ENCODE data around the gene BRIP1. TPM values are rescaled to one million over a fixed set of nuclear protein-coding genes. Genes with fewer than 3 reads are reported as not detected.
"Not testable (repeated sequence)": the region's sequence is repeated elsewhere in the genome, so short reads cannot be mapped to it uniquely, and the experiment has no call there.

The BRIP1 gene
- total RNA-seq, 2 experiments from 2014 or later, result 1.0 to 1.9 TPM

DNA sequence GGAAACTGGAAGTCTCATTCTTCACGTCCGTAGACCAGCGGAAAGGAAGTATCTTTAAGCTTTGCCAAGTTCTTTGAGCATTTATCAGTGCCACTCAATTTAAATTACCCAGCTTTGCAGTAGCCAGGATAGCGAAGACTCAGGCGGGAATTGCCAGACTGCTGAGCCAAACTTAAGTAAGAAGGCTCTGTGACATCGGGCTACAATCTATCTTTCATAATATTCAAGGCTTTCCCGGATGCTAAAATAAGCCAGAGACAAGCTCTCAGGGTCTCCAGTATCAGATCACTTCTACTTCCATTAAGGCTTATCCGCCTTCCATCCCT lies 436 bp upstream of the BRIP1 start:
- Histone ChIP-seq H3K27me3 (ENCODE audit: control insufficient read depth in 1 of 2, insufficient read depth in 2 of 2, low read length in 2 of 2) (no peaks in the 10 kb centered on the region), H3K36me3 (ENCODE audit: insufficient read depth, low read length) (no peaks in the 10 kb centered on the region), H3K4me3 (ENCODE audit: low read length) (peak overlapping the region; percentile 77), H3K4me1 (ENCODE audit: insufficient read depth, low read length) (peaks cover 8% of the 10 kb centered on the region), H3K9me3 (ENCODE audit: control insufficient read depth in 1 of 2, insufficient read depth in 1 of 2, low read length in 2 of 2) (no peaks in the 10 kb centered on the region), H3K27ac (ENCODE audit: low read depth in 1 of 2, low read length in 2 of 2) (peak overlapping the region; percentile 39 to 59)
- peak overlapping the region; percentile 90 for H3K4me3 Mint-ChIP-seq
- peaks cover 18% of the 10 kb centered on the region for H3K36me3 Mint-ChIP-seq (ENCODE audit: low read depth)
- TF ChIP-seq, protein P1, sequence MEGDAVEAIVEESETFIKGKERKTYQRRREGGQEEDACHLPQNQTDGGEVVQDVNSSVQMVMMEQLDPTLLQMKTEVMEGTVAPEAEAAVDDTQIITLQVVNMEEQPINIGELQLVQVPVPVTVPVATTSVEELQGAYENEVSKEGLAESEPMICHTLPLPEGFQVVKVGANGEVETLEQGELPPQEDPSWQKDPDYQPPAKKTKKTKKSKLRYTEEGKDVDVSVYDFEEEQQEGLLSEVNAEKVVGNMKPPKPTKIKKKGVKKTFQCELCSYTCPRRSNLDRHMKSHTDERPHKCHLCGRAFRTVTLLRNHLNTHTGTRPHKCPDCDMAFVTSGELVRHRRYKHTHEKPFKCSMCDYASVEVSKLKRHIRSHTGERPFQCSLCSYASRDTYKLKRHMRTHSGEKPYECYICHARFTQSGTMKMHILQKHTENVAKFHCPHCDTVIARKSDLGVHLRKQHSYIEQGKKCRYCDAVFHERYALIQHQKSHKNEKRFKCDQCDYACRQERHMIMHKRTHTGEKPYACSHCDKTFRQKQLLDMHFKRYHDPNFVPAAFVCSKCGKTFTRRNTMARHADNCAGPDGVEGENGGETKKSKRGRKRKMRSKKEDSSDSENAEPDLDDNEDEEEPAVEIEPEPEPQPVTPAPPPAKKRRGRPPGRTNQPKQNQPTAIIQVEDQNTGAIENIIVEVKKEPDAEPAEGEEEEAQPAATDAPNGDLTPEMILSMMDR (IDR thresholded peaks at IDR 0.05), result no peak
- no peaks in the 10 kb centered on the region for H3K27me3 Mint-ChIP-seq
- ChIA-PET POLR2A (interaction anchor here (1.0 to 2.8 kb wide), 8 partner anchors 9 to 1472 kb away, joined by 3 to 18 read pairs (median 6); partner anchors contain the start of genes INTS2 and USP32), CTCF (interaction anchor here (0.5 to 1.5 kb wide), 4 partner anchors 9 to 1349 kb away, joined by 3 to 5 read pairs (median 4); no protein-coding TSS in a partner anchor)
- H3K27ac Mint-ChIP-seq, result peak overlapping the region; percentile 87
- DNase-seq (no peak), ATAC-seq (ENCODE audit: poor library complexity) (peak; percentile 18)
- peaks cover 31% of the 10 kb centered on the region for H3K4me1 Mint-ChIP-seq (ENCODE audit: low read depth)
- intact Hi-C loops (cut with DNase I, micrococcal nuclease), result loop anchor here (2.0 to 10.0 kb wide), 3 partner anchors 63 to 1339 kb away; partner anchors contain the start of genes APPBP2 (in 1 of the 2), INTS2 (in 1 of the 2) and MED13 (in 1 of the 2)
- H3K9me3 Mint-ChIP-seq, result no peaks in the 10 kb centered on the region

DNA sequence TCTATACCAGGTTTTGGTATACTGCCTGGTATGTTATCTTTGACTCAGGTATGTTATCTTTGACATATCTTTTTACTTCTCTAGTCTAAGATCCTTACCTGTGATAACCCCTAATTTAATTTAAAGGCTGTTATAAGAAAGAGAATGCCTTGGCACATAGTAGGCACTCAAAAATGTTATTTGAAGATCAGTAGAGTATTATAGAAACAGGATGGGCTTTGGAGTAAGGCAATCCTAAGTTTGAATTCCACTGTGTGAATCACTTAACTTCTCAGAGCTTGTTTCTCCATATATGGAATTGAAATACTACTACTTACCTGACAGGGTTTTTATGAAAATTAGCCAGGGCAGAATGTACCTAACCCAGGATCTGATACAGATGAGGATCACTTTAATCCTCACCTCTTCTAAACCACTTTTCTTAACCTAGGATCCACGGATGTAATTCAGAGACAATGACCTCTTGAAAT lies 1.2 kb downstream of the BRIP1 start:
- ChIA-PET POLR2A (interaction anchor here (1.1 to 2.8 kb wide), 4 partner anchors 11 to 1224 kb away, joined by 3 to 18 read pairs (median 8); partner anchors contain the start of gene INTS2), CTCF (no interaction called here)
- Histone ChIP-seq H3K36me3 (ENCODE audit: insufficient read depth, low read length) (no peaks in the 10 kb centered on the region), H3K27ac (ENCODE audit: low read depth in 1 of 2, low read length in 2 of 2) (no peak overlapping the region), H3K4me3 (ENCODE audit: low read length) (no peak overlapping the region), H3K9me3 (ENCODE audit: control insufficient read depth in 1 of 2, insufficient read depth in 1 of 2, low read length in 2 of 2) (no peaks in the 10 kb centered on the region), H3K27me3 (ENCODE audit: control insufficient read depth in 1 of 2, insufficient read depth in 2 of 2, low read length in 2 of 2) (no peaks in the 10 kb centered on the region), H3K4me1 (ENCODE audit: insufficient read depth, low read length) (peaks cover 8% of the 10 kb centered on the region)
- no peaks in the 10 kb centered on the region for H3K9me3 Mint-ChIP-seq
- H3K36me3 Mint-ChIP-seq (ENCODE audit: low read depth), result peaks cover 14% of the 10 kb centered on the region
- no peak for ATAC-seq (ENCODE audit: poor library complexity)
- DNase-seq, result no peak
- TF ChIP-seq, protein P1 (IDR thresholded peaks at IDR 0.05), result no peak
- peak overlapping the region; percentile 90 for H3K4me3 Mint-ChIP-seq
- H3K4me1 Mint-ChIP-seq (ENCODE audit: low read depth), result peaks cover 31% of the 10 kb centered on the region
- intact Hi-C loops (cut with DNase I, micrococcal nuclease), result loop anchor here (2.0 to 10.0 kb wide), 3 partner anchors 65 to 1337 kb away; partner anchors contain the start of genes APPBP2 (in 1 of the 2), INTS2 (in 1 of the 2) and MED13 (in 1 of the 2)
- H3K27me3 Mint-ChIP-seq, result no peaks in the 10 kb centered on the region
- H3K27ac Mint-ChIP-seq, result peak overlapping the region; percentile 87

DNA sequence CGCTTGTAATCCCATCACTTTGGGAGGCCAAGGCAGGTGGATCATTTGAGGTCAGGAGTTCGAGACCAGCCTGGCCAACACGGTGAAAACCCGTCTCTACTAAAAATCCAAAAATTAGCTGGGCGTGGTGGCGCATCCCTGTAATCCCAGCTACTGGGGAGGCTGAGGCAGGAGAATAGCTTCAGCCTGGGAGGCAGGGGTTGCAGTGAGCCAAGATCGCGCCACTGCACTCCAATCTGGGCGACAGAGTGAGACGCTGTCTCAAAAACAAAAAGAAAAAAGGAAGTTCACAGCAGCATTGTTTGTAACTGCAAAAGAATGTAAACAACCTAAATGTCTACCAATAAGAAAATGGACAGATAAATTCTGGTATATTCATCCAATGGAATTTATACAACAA lies 2.9 kb downstream of the BRIP1 start:
- H3K9me3 Mint-ChIP-seq; DNase-seq; H3K27ac ChIP-seq (ENCODE audit: low read depth in 1 of 2, low read length in 2 of 2); H3K27ac Mint-ChIP-seq; H3K36me3 ChIP-seq (ENCODE audit: insufficient read depth, low read length); H3K27me3 ChIP-seq (ENCODE audit: control insufficient read depth in 1 of 2, insufficient read depth in 2 of 2, low read length in 2 of 2); H3K27me3 Mint-ChIP-seq; H3K9me3 ChIP-seq (ENCODE audit: control insufficient read depth in 1 of 2, insufficient read depth in 1 of 2, low read length in 2 of 2); H3K4me3 Mint-ChIP-seq; ATAC-seq (ENCODE audit: poor library complexity); H3K4me1 ChIP-seq (ENCODE audit: insufficient read depth, low read length); H3K4me3 ChIP-seq (ENCODE audit: low read length); POLR2A ChIA-PET; H3K36me3 Mint-ChIP-seq (ENCODE audit: low read depth): not testable (repeated sequence)
- intact Hi-C loops (cut with DNase I, micrococcal nuclease), result loop anchor here in 1 of 2 experiments (5.0 to 10.0 kb wide), 2 partner anchors 207 to 1336 kb away; partner anchors contain the start of genes APPBP2 and MED13
- peaks cover 31% of the 10 kb centered on the region for H3K4me1 Mint-ChIP-seq (ENCODE audit: low read depth)
- CTCF ChIA-PET, result interaction anchor here (1.2 kb wide), 1 partner anchor 448 kb away, joined by 3 read pairs; no protein-coding TSS in a partner anchor

All from CD4-positive, alpha-beta T cell (primary cell).